SK-N-SH treated with all-trans-retinoic acid at 6 μM for 48 hours (cell line): ENCODE results near the gene MAN1A2.

ENCODE experiments used
- ATAC-seq: fragments of 200-7000 bp; cut with Tn5 transposase; 3 replicates; pipeline ENCODE4 v1.9.1; 2020; ENCODE audit warnings: mild to moderate bottlenecking, moderate library complexity
- ARNTL ChIP-seq: fragments of 450-650 bp; formaldehyde crosslinking; IDR thresholded peaks from 2 replicates; pipeline ENCODE4 v1.5.0; 2020; ENCODE audit warnings: low read depth, mild to moderate bottlenecking, moderate library complexity, borderline replicate concordance
- BACH2 ChIP-seq: fragments of 250-450 bp; sonication (Bioruptor Pico); IDR thresholded peaks from 2 replicates; pipeline ENCODE4 v1.9.0; 2021; ENCODE audit warnings: mild to moderate bottlenecking, borderline replicate concordance
- CREB5 ChIP-seq: fragments of 250-450 bp; sonication (Bioruptor Pico); IDR thresholded peaks from 2 replicates; pipeline ENCODE4 v1.5.1; 2020; ENCODE audit warnings: low read depth, mild to moderate bottlenecking, moderate library complexity
- CSDC2 ChIP-seq: fragments of 250-450 bp; sonication (Bioruptor Pico); IDR thresholded peaks from 2 replicates; pipeline ENCODE4 v1.5.0; 2020; ENCODE audit warnings: mild to moderate bottlenecking, moderate library complexity
- CSRNP3 ChIP-seq: fragments of 250-450 bp; sonication (Bioruptor Pico); IDR thresholded peaks from 2 replicates; pipeline ENCODE4 v1.5.1; 2021; ENCODE audit warnings: mild to moderate bottlenecking, moderate library complexity
- ESRRG ChIP-seq: fragments of 250-450 bp; sonication (Bioruptor Pico); IDR thresholded peaks from 2 replicates; pipeline ENCODE4 v1.6.1; 2021; ENCODE audit warnings: mild to moderate bottlenecking
- GLIS3 ChIP-seq: fragments of 250-450 bp; sonication (Bioruptor Pico); IDR thresholded peaks from 2 replicates; pipeline ENCODE4 v1.5.0; 2020; ENCODE audit warnings: mild to moderate bottlenecking, moderate library complexity
- ISL1 ChIP-seq: fragments of 250-450 bp; sonication (Bioruptor Pico); IDR thresholded peaks from 2 replicates; pipeline ENCODE4 v2.1.2; 2022; ENCODE audit warnings: mild to moderate bottlenecking, moderate library complexity
- OSR1 ChIP-seq: fragments of 250-450 bp; sonication (Bioruptor Pico); IDR thresholded peaks from 2 replicates; pipeline ENCODE4 v1.8.0; 2022; ENCODE audit warnings: moderate library complexity, mild to moderate bottlenecking, inconsistent platforms
- PATZ1 ChIP-seq: fragments of 250-450 bp; sonication (Bioruptor Pico); IDR thresholded peaks from 2 replicates; pipeline ENCODE4 v1.8.0; 2020; ENCODE audit warnings: mild to moderate bottlenecking, moderate library complexity, borderline replicate concordance
- POU6F1 ChIP-seq: fragments of 250-450 bp; sonication (Bioruptor Pico); IDR thresholded peaks from 2 replicates; pipeline ENCODE4 v1.8.0; 2021; ENCODE audit warnings: low read depth, mild to moderate bottlenecking, moderate library complexity, borderline replicate concordance
- PPARA ChIP-seq: fragments of 250-450 bp; sonication (Bioruptor Pico); IDR thresholded peaks from 2 replicates; pipeline ENCODE4 v1.5.0; 2020; ENCODE audit warnings: mild to moderate bottlenecking, borderline replicate concordance
- RARB ChIP-seq: fragments of 250-450 bp; sonication (Bioruptor Pico); IDR thresholded peaks from 2 replicates; pipeline ENCODE4 v1.8.0; 2021; ENCODE audit warnings: mild to moderate bottlenecking, moderate library complexity
- SNAI2 ChIP-seq: fragments of 250-450 bp; sonication (Bioruptor Pico); IDR thresholded peaks from 2 replicates; pipeline ENCODE4 v1.5.0; 2020; ENCODE audit warnings: mild to moderate bottlenecking, moderate library complexity
- TCF4 ChIP-seq: fragments of 250-450 bp; sonication (Bioruptor Pico); IDR thresholded peaks from 2 replicates; pipeline ENCODE4 v1.8.0; 2021; ENCODE audit warnings: mild to moderate bottlenecking, moderate library complexity, borderline replicate concordance
- TOX ChIP-seq: fragments of 250-450 bp; sonication (Bioruptor Pico); IDR thresholded peaks from 2 replicates; pipeline ENCODE4 v1.8.0; 2021; ENCODE audit warnings: mild to moderate bottlenecking, moderate library complexity, borderline replicate concordance
- TSHZ2 ChIP-seq: fragments of 250-450 bp; sonication (Bioruptor Pico); IDR thresholded peaks from 2 replicates; pipeline ENCODE4 v1.5.0; 2020; ENCODE audit warnings: mild to moderate bottlenecking, moderate library complexity
- ZC3H10 ChIP-seq: fragments of 250-450 bp; sonication (Bioruptor Pico); IDR thresholded peaks from 2 replicates; pipeline ENCODE4 v1.5.1; 2021; ENCODE audit warnings: mild to moderate bottlenecking, moderate library complexity
- ZFP30 ChIP-seq: fragments of 450-650 bp; formaldehyde crosslinking; IDR thresholded peaks from 2 replicates; pipeline ENCODE4 v1.5.0; 2022; ENCODE audit warnings: mild to moderate bottlenecking, moderate library complexity
- ZNF565 ChIP-seq: fragments of 450-650 bp; formaldehyde crosslinking; conservative IDR thresholded peaks from 2 replicates; pipeline ENCODE4 v1.5.0; 2020; ENCODE audit warnings: low read depth, mild to moderate bottlenecking, moderate library complexity
- ZNF70 ChIP-seq: fragments of 450-650 bp; formaldehyde crosslinking; IDR thresholded peaks from 2 replicates; pipeline ENCODE4 v1.5.0; 2020; ENCODE audit warnings: mild to moderate bottlenecking, moderate library complexity
- ZNF8 ChIP-seq: fragments of 450-650 bp; formaldehyde crosslinking; IDR thresholded peaks from 2 replicates; pipeline ENCODE4 v1.5.0; 2020; ENCODE audit warnings: mild to moderate bottlenecking, moderate library complexity

Gene MAN1A2

GRCh38 chr1:117574161-117574835, 207.0 kb downstream of the MAN1A2 start:
- no peak for TF ChIP-seq RARB
- TF ChIP-seq OSR1 = no peak
- TF ChIP-seq PATZ1 (CRISPR knock-in tag) = no peak
- no peak for TF ChIP-seq ZC3H10 (CRISPR knock-in tag)
- TF ChIP-seq ZFP30 (CRISPR knock-in tag) = no peak
- no peak for TF ChIP-seq CREB5 (CRISPR knock-in tag)
- no peak for TF ChIP-seq TCF4 (CRISPR knock-in tag)
- no peak for TF ChIP-seq CSRNP3
- TF ChIP-seq BACH2 (CRISPR knock-in tag) = no peak
- no peak for TF ChIP-seq PPARA (CRISPR knock-in tag)
- no peak for TF ChIP-seq TSHZ2 (CRISPR knock-in tag)
- no peak for TF ChIP-seq ZNF70
- TF ChIP-seq GLIS3 (CRISPR knock-in tag) = no peak
- no peak for TF ChIP-seq POU6F1 (CRISPR knock-in tag)
- no peak for TF ChIP-seq TOX (CRISPR knock-in tag)
- no peak for TF ChIP-seq ZNF8 (CRISPR knock-in tag)
- no peak for TF ChIP-seq ZNF565 (CRISPR knock-in tag)
- TF ChIP-seq ISL1 (CRISPR knock-in tag) = no peak
- no peak for ATAC-seq

GRCh38 chr1:117575586-117576225, 208.5 kb downstream of the MAN1A2 start:
- ATAC-seq = no peak
- TF ChIP-seq TSHZ2 (CRISPR knock-in tag) (no peak), CSDC2 (no peak), GLIS3 (CRISPR knock-in tag) (no peak), ZFP30 (CRISPR knock-in tag) (no peak), BACH2 (CRISPR knock-in tag) (no peak), PPARA (CRISPR knock-in tag) (no peak), ZNF565 (CRISPR knock-in tag) (no peak), TOX (CRISPR knock-in tag) (no peak), CSRNP3 (no peak), POU6F1 (CRISPR knock-in tag) (no peak), TCF4 (CRISPR knock-in tag) (no peak), ESRRG (CRISPR knock-in tag) (no peak), ZNF8 (CRISPR knock-in tag) (no peak), ARNTL (CRISPR knock-in tag) (no peak), RARB (no peak), SNAI2 (CRISPR knock-in tag) (no peak)
